NCI-H1694 treated with DMSO at 0.1 percent for 48 hours (cell line): ENCODE results near the gene CNTROB.
"Not testable (repeated sequence)": the region's sequence is repeated elsewhere in the genome, so short reads cannot be mapped to it uniquely, and the experiment has no call there.

Experiments
- DNase-seq: peaks from one replicate; lab custom pipeline; 2025; lab: John Stamatoyannopoulos, UW

Gene CNTROB

GRCh38 chr17:7943291-7943690 lies 11.3 kb downstream of the CNTROB start:
- DNase-seq: no peak

DNA sequence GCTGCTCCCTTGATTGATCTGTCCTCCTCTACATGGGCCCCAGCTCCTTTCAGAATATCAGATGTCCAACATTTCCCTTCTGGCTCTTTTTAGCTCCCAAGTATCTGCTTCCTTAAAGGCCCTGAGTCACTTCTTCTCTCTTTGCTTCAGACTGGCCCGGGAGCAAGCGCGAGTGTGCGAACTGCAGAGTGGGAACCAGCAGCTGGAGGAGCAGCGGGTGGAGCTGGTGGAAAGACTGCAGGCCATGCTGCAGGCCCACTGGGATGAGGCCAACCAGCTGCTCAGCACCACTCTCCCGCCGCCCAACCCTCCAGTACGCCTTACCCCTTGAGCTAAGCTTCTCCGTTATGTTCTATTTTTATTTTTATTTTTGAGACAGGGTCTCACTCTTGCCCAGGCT lies 12.3 kb downstream of the CNTROB start:
- DNase-seq: no peak

DNA sequence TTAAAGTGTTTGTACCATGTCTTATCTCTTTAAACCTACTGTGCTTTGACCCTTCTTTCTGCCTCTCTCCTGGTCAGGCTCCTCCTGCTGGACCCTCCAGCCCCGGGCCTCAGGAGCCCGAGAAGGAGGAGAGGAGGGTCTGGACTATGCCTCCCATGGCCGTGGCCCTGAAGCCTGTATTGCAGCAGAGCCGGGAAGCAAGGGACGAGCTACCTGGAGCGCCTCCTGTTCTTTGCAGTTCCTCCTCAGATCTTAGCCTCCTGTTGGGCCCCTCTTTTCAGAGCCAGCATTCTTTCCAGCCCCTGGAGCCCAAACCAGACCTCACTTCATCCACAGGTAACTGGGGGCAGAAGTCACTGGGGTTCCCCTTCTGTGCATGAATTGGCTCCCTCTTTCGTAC lies 13.6 kb downstream of the CNTROB start:
- DNase-seq: no peak

GRCh38 chr17:7946441-7946840 lies 14.4 kb downstream of the CNTROB start:
- DNase-seq: no peak

- no peak for DNase-seq
These were observed 15.6 kb downstream of the CNTROB start for GRCh38 chr17:7947651-7948050.

DNA sequence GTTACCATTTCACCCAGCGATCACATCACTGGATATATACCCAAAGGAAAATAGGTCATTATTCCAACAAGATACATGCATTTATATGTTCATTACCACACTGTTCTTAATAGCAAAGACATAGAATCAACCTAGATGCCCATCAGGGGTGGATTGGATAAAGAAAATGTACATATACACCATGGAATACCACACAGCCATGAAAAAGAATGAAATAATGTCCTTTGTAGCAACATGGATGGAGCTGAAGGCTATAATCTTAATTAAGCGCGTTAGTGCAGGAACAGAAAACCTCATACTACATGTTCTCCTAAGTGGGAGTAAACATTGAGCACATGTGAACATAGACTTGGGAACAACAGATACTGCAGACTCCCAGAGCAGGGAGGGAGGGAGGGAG lies 18.6 kb downstream of the CNTROB start:
- DNase-seq: no peak

GRCh38 chr17:7951143-7951792 lies 19.3 kb downstream of the CNTROB start:
- DNase-seq: no peak

DNA sequence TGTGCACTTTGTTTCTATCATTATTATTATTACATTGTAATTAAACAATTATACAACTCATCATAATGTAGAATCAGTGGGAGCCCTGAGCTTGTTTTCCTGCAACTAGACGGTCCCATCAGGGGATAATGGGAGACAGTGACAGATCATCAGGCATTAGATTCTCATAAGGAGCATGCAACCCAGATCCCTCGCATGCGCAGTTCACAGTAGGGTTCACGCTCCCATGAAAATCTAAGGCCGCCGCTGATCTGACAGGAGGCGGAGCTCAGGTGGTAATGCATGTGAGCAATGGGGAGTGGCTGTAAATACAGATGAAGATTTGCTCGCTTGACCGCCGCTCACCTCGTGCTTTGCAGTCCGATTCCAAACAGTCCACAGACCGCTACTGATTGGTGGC lies 21.3 kb downstream of the CNTROB start:
- DNase-seq: not testable (repeated sequence)

DNA sequence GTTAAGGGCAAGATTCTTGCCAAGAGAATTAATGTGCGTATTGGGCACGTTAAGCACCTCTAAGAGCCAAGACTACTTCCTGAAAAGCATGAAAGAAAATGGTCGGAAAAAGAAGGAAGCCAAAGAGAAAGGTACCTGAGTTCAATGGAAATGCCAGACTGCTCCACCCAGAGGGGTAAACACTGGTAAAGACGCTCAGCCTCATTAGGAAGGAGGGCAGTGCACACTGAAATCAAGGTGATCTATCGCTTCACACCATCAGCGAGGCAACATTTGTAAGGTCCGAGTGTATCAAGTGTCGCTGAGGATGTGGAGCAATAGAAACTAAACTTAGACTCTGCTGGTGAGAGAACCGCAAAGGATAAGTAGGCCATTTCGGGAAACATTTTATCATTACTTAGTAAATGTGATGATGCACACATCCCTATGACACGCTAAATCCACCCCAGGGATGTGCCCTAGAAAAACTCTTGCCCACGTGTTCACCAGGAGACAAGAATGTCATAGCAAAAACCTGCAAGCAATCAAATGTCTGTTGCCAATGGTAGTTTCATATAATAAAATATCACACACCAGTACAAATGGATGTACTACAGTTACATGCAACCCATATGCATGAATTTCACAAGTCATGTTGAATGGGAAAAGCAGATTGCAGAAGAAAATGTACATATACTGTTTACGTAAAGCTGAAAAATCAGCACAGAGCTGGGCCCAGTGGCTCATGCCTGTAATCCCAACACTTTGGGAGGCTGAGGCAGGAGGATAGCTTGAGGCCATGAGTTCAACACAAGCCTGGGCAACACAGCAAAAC lies 23.6 kb downstream of the CNTROB start:
- DNase-seq: no peak

- DNase-seq: no peak
These were observed 24.4 kb downstream of the CNTROB start for GRCh38 chr17:7956228-7956965.

GRCh38 chr17:7959503-7960253 lies 27.7 kb downstream of the CNTROB start:
- no peak for DNase-seq

DNA sequence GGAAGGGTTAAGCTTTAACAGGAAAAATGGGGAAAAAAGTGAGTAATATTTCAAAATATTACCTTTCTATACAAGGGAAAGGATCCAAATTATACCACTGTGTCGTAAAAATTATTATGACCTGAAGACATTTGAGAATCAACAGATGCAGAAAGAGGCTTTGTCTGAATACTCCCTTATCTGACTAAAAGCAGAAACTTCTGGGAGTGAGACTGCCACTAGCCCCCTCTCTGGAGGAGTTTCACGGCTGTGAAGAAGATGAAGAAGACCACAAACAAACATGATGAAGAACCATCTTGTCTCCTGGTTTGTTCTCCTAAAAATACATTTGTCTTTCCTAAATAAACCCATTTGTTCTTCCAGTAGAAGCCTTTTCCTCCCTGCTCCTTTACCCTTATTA lies 29.4 kb downstream of the CNTROB start:
- DNase-seq: no peak

DNA sequence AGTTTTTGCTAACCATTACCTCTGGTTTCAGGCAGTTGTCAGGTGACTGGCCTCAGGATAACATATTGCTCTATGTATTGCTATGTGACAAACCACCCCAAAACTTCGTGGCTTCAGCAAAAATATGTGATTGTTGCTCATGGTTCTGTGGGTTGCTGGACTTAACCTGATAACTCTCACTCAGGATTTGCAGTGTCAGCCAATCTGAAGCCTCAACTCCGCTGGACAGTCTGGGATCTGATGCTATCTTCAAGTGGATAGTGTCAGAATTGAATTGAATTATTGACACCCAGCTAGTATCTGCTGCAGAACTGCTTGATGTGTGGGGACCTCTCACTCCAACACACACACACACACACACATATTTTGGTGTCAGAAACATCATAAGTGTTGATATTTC lies 35.7 kb downstream of the CNTROB start:
- DNase-seq: no peak

DNA sequence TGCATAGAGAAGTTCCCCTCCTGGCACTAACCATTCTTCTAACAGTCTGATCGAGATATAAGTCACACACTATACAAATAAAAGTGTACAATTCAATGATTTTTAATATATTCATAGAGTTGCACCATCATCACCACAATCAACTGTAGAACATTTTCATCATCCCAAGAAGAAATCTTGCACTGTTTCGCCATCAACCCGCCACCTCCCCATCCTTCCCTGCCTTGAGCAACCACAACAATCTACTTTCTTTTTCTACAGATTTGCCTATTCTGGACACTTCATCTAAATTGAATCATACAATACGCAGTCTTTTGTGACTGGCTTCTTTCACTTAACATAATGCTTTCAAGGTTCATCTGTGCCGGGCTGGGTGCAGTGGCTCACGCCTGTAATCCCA lies 37.4 kb downstream of the CNTROB start:
- no peak for DNase-seq

DNA sequence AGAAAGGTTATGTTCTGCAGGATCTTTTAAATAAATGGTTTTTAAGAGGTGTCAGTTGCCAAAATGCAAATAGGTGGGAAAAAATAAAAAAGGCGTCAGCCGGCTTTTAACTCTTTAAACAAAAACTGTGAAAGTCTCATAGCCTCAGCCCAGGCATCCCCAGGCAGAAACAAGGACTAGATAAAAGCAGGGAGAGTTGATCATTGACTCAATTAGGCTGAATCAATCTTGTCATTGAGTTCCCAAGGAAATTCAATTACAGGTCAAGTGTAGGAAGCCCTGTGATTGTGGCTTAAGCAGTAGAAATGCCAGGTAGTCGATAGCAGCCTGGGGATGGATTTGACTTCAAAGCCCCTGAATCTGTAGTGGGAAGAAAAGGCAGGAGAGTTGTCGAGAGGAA lies 39.6 kb downstream of the CNTROB start:
- no peak for DNase-seq

- no peak for DNase-seq
These were observed 40.3 kb downstream of the CNTROB start for GRCh38 chr17:7972131-7972785.

- no peak for DNase-seq
These were observed 42.7 kb downstream of the CNTROB start for GRCh38 chr17:7974638-7975131.

- DNase-seq: no peak
These were observed 45.0 kb downstream of the CNTROB start for GRCh38 chr17:7977039-7977438.

DNA sequence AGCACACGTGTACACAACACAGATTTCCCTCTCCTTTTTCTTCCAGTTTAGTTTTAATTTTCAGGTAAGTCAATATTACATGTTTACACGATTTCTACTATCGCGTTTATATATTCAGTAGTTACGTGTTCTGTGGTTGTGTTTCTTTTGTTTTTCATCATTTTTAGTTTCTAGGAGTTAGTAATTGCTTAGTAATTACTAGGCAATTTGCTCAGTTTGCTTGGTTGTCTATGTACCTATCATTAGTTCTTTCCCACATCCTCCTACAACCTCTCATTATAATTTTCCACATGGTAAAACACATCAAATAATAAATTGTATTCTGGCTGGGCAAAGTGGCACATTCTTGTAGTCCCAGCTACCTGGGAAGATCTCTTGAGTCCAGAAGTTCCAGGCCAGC lies 45.8 kb downstream of the CNTROB start:
- no peak for DNase-seq

DNA sequence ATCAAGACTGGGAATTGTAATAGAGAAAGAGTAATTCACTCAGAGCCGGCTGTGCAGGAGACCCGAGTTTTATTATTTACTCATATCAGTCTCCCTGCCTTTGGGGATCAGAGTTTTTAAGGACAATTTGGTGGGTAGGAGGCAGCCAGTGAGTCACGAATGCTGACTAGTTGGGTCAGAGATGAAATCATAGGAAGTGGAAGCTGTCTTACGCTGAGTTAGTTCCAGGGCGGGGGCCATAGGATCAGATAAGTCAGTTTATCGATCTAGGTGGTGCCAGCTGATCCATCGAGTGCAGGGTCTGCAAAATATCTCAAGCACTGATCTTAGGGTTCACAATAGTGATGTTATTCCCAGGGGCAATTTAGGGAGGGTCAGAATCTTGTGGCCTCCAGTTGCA lies 50.2 kb downstream of the CNTROB start:
- no peak for DNase-seq

- DNase-seq: no peak
These were observed 50.7 kb downstream of the CNTROB start for GRCh38 chr17:7982666-7983065.

GRCh38 chr17:7984904-7985303 lies 52.9 kb downstream of the CNTROB start:
- DNase-seq: no peak
